Lower leg skin (tissue), 4 donors: Measurements from ENCODE around the gene UBQLN3. TPM values are rescaled to one million over a fixed set of nuclear protein-coding genes. Genes with fewer than 3 reads are reported as not detected.

Experiments used
- DNase-seq, 2 donors: peaks; one replicate each; pipeline ENCODE4 v3.0.0-alpha.2; 2019; ENCODE audit warnings: low spot score in 2 of 2
- H3K4me3 ChIP-seq: fragments of 200-600 bp; sonication (generic); 2 replicates; pipeline ENCODE4 v1.5.1; 2017; ENCODE audit warnings: mild to moderate bottlenecking, low read depth; ENCODE audit not compliant: poor library complexity, severe bottlenecking
- CTCF ChIP-seq, 3 donors: fragments of 450-650 bp; IDR thresholded peaks; one replicate each; pipeline ENCODE4 v1.5.1; 2016; ENCODE audit warnings: antibody characterized with exemption in 3 of 3, mild to moderate bottlenecking in 3 of 3, moderate library complexity in 2 of 3
- POLR2A ChIP-seq, 2 donors: fragments of 450-650 bp; IDR thresholded peaks; one replicate each; pipeline ENCODE4 v1.6.1; 2016 to 2017; ENCODE audit warnings: antibody characterized with exemption in 2 of 2, mild to moderate bottlenecking in 1 of 2, moderate library complexity in 1 of 2
- WGBS, 2 donors: methylation state at CpG; one replicate each; pipeline ENCODE4 v1.1.5; 2018; 5-methylcytosine and 5-hydroxymethylcytosine counted together
- intact Hi-C: fragments of 100-400 bp; cut with DNase I; formaldehyde crosslinking; loops from one replicate; pipeline ENCODE4 v1.15.0; 2023; ENCODE audit warnings: low total_unique reads
- total RNA-seq, 4 donors: library from RNA; depleted of rRNA; stranded (reverse); fragments of >200 nt; gene quantifications; one replicate each; pipeline ENCODE4 v1.1.0, GENCODE V29; 2016

UBQLN3 gene
- total RNA-seq, 4 donors from 2014 or later = 0.13 TPM; not detected in 3

DNA sequence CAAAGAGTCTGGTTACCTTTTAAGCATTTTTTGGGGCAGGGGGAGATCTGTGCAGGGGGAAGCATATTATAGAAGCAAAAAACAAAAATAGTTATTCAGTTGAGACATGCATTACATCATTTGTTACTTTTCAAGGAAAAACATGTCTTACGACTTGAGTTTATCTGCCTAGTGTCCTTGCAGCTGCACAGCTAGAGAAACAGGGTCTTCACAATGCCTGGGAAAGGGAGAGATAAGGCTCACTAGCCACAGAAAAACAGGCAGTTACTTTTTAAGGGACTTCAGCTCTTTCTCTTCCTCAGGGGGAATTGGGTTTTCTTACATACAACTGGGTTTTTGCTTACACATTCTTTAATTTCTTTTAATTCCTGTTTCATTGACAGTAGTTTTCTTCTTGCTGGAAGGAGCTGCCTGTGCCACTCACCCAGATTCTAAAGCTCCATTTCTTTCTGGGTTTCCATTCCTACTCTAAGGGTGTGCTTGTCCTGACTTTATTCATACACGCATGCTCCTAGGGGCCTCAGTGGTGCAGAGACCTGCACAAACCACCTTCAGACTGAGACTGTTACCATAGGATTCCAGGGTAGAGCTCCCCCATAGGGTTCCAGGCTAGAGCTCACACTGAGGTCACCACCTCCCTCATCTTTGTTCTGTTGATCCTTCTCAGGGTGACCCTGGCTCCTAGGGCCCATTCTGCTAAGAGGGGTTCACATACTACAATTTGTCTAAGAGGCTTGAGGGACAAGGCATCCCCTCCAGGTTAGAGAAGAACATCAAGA is 21.5 kb upstream of the UBQLN3 start:
- intact Hi-C loops = no loop called here
- TF ChIP-seq POLR2A (IDR thresholded peaks at IDR 0.05) = no peak
- WGBS, 2 donors = 62 to 88% methylated on average over 2 of the region's 2 CpGs
- H3K4me3 ChIP-seq = no peak overlapping the region
- no peak for DNase-seq

DNA sequence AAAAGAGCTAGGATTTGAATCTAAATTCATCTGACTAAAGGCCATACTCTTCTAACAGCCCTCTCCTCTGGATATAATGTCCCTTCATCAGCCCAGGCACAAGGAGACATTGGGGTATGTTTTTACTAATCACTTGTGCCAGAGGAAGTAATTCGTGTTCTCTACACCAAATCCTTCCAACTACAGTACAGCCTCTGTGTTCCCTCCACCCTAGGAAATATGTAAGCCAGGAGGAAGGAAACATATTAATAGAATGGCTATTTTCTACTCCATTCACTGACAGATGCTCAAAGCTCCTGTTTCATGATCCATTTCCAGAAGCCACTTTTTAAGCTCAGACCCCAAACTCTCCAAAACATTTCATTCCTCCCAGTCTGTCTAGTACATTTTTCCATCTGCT is 18.7 kb upstream of the UBQLN3 start:
- intact Hi-C loops = no loop called here
- WGBS, 2 donors = 35 to 36% methylated on average over 1 of the region's 1 CpG
- no peak overlapping the region for H3K4me3 ChIP-seq
- no peak for DNase-seq
- no peak for TF ChIP-seq POLR2A (IDR thresholded peaks at IDR 0.05)
- TF ChIP-seq CTCF (IDR thresholded peaks at IDR 0.05) = no peak

DNA sequence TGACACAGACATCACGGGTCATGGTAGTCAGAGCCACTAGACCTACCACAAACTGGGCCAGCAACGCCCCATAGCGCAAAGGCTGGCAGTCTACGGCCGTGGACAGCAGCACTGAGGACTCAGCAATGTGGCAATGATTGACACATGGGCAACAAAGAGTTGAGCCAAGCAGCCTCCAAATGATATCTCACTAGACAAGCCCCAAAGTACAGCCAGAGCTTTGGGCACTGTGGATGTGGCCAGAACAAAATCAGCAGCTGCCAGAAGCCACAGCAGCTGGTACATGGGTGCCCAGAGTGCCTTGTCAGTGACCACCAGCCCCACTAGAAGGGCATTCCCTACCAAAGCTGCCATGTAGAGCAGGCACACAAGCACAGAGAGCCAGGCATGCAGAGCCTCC is 18.0 kb upstream of the UBQLN3 start:
- no peak for DNase-seq
- intact Hi-C loops = no loop called here
- 86 to 95% methylated on average over 5 of the region's 5 CpGs for WGBS, 2 donors
- no peak overlapping the region for H3K4me3 ChIP-seq
- TF ChIP-seq POLR2A (IDR thresholded peaks at IDR 0.05) = no peak
- no peak for TF ChIP-seq CTCF (IDR thresholded peaks at IDR 0.05)

- H3K4me3 ChIP-seq = no peak overlapping the region
- 72 to 83% methylated on average over 3 of the region's 3 CpGs for WGBS, 2 donors
- intact Hi-C loops = no loop called here
- DNase-seq = no peak
- no peak for TF ChIP-seq CTCF (IDR thresholded peaks at IDR 0.05)
- TF ChIP-seq POLR2A (IDR thresholded peaks at IDR 0.05) = no peak
Measured at GRCh38 chr11:5524756-5525155, 15.0 kb upstream of the UBQLN3 start.

DNA sequence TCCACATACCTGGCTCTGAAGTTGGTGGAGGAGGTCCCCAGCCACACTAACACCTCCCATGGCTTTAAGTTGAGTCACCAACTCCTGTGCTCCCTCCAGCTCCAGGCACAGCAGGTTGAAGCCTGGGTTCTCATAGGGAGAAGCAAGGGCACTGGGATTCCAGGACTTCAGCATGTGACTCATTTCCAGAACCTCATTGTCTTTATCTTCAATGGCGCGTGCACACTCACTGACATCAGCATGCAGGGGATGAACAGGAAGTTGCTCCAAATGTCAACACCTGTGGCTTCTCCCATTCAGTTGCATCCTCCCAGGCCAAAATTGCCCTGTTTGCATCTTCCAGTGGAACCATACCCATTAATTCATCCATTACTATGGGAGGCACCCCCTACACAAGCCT is 12.6 kb upstream of the UBQLN3 start:
- intact Hi-C loops = no loop called here
- WGBS, 2 donors = 85 to 100% methylated on average over 2 of the region's 2 CpGs
- TF ChIP-seq POLR2A (IDR thresholded peaks at IDR 0.05) (no peak), CTCF (IDR thresholded peaks at IDR 0.05) (no peak)
- no peak for DNase-seq
- no peak overlapping the region for H3K4me3 ChIP-seq

GRCh38 chr11:5521540-5521939 is 11.8 kb upstream of the UBQLN3 start:
- no peak overlapping the region for H3K4me3 ChIP-seq
- intact Hi-C loops = no loop called here
- TF ChIP-seq CTCF (IDR thresholded peaks at IDR 0.05) = no peak
- no peak for TF ChIP-seq POLR2A (IDR thresholded peaks at IDR 0.05)
- no peak for DNase-seq
- 93 to 98% methylated on average over 4 of the region's 4 CpGs for WGBS, 2 donors
